B cell (primary cell): ENCODE measurements around the gene ATXN7. TPM values are rescaled to one million over a fixed set of nuclear protein-coding genes. Genes with fewer than 3 reads are reported as not detected.
A peak's percentile ranks its signal among the peaks of the same experiment; 100 is the strongest.

Source experiments
- ATAC-seq: fragments of 200-7000 bp; cut with Tn5 transposase; one replicate; pipeline ENCODE4 v1.10.0; 2021; ENCODE audit warnings: low read depth, mild to moderate bottlenecking, moderate number of reproducible peaks, moderate library complexity
- CTCF ChIA-PET: fragments of 350-600 bp; sonication (Branson Sonifier 250); formaldehyde crosslinking; loops from one replicate; lab custom pipeline; 2021; ENCODE audit warnings: antibody characterized with exemption, inconsistent platforms; lab: Charles Lee
- POLR2A ChIA-PET: fragments of 350-600 bp; sonication (Branson Sonifier 250); formaldehyde crosslinking; loops from one replicate; lab custom pipeline; 2021; ENCODE audit warnings: antibody characterized with exemption; lab: Charles Lee
- DNase-seq: peaks from one replicate; pipeline ENCODE4 v3.0.0; 2013
- H2AFZ ChIP-seq: 2 replicates; pipeline ENCODE4 v1.6.1; 2012; ENCODE audit warnings: mild to moderate bottlenecking, low read depth, low read length; ENCODE audit not compliant: insufficient read depth, poor library complexity, severe bottlenecking
- H3K27ac ChIP-seq, 2 donors: 1 replicate in 1 of 2; 2 replicates in 1 of 2; pipeline ENCODE4 v1.5.1; 2012 to 2013; ENCODE audit warnings: low read length in 2 of 2, mild to moderate bottlenecking in 2 of 2, moderate library complexity in 1 of 2
- H3K27me3 ChIP-seq, 4 experiments: fragments of 200-600 bp in 1 of 4; sonication (generic) in 1 of 4; replicated peaks in 1 of 4; 1 replicate in 2 of 4; 2 replicates in 2 of 4; pipeline versions ENCODE4 v1.6.1 to v1.7.0; 2013 to 2016; ENCODE audit warnings: low read length in 3 of 4, mild to moderate bottlenecking in 2 of 4, mixed read lengths in 1 of 4, moderate library complexity in 1 of 4; ENCODE audit not compliant: insufficient read depth in 4 of 4, control insufficient read depth in 3 of 4; ENCODE audit errors: control extremely low read depth in 1 of 4
- H3K36me3 ChIP-seq, 2 experiments: replicated peaks in 1 of 2; 1 replicate in 1 of 2; 2 replicates in 1 of 2; pipeline versions ENCODE4 v1.6.1 to v1.7.1; 2013; ENCODE audit warnings: low read length in 1 of 2; ENCODE audit not compliant: insufficient read depth in 2 of 2, control insufficient read depth in 1 of 2; ENCODE audit errors: control extremely low read depth in 1 of 2, extremely low read depth in 1 of 2
- H3K4me1 ChIP-seq, 2 donors: fragments of 200-600 bp in 1 of 2; sonication (generic) in 1 of 2; 1 replicate in 1 of 2; 2 replicates in 1 of 2; pipeline versions ENCODE4 v1.5.1 to v1.6.1; 2013 to 2017; ENCODE audit warnings: low read length in 2 of 2; ENCODE audit not compliant: control insufficient read depth in 2 of 2, insufficient read depth in 2 of 2
- H3K4me2 ChIP-seq: replicated peaks from 2 replicates; pipeline ENCODE3; 2012; ENCODE audit warnings: mild to moderate bottlenecking, low read depth, low read length; ENCODE audit not compliant: poor library complexity, severe bottlenecking
- H3K4me3 ChIP-seq, 5 experiments: fragments of 200-600 bp in 1 of 5; sonication (generic) in 1 of 5; 1 replicate in 3 of 5; 2 replicates in 2 of 5; pipeline versions ENCODE4 v1.5.1 to v1.7.0; 2011 to 2016; ENCODE audit warnings: low read length in 4 of 5, mild to moderate bottlenecking in 4 of 5, low read depth in 2 of 5, control low read depth in 1 of 5, moderate library complexity in 1 of 5; ENCODE audit not compliant: insufficient read depth in 1 of 5; ENCODE audit errors: control extremely low read depth in 1 of 5, extremely low read depth in 1 of 5
- H3K79me2 ChIP-seq: fragments of 200-600 bp; sonication (generic); one replicate; pipeline ENCODE4 v1.6.0; 2016; ENCODE audit warnings: low read length; ENCODE audit not compliant: control insufficient read depth, insufficient read depth
- H3K9ac ChIP-seq: fragments of 200-600 bp; sonication (generic); 2 replicates; pipeline ENCODE4 v1.6.1; 2017; ENCODE audit warnings: mild to moderate bottlenecking, low read length, moderate library complexity
- H3K9me3 ChIP-seq, 3 donors: one replicate each; pipeline versions ENCODE4 v1.6.1 to v1.7.1; 2013; ENCODE audit warnings: low read length in 2 of 3; ENCODE audit not compliant: control insufficient read depth in 2 of 3, insufficient read depth in 1 of 3; ENCODE audit errors: control extremely low read depth in 1 of 3
- H4K20me1 ChIP-seq: 2 replicates; pipeline ENCODE4 v1.6.0; 2012; ENCODE audit warnings: mild to moderate bottlenecking, low read length; ENCODE audit not compliant: insufficient read depth, control insufficient read depth, poor library complexity, severe bottlenecking
- H3K27ac Mint-ChIP-seq: one replicate; pipeline ENCODE4 v1.8.0; 2021; ENCODE audit warnings: mixed read lengths
- H3K27me3 Mint-ChIP-seq: one replicate; pipeline ENCODE4 v1.8.0; 2021; ENCODE audit warnings: mixed read lengths
- H3K4me1 Mint-ChIP-seq: one replicate; pipeline ENCODE4 v1.8.0; 2021; ENCODE audit warnings: mixed read lengths
- H3K4me3 Mint-ChIP-seq: one replicate; pipeline ENCODE4 v1.8.0; 2021; ENCODE audit warnings: mixed read lengths
- H3K9me3 Mint-ChIP-seq: one replicate; pipeline ENCODE4 v1.8.0; 2022; ENCODE audit warnings: mixed read lengths; ENCODE audit not compliant: insufficient read depth
- CTCF ChIP-seq: fragments of 200-600 bp; IDR thresholded peaks from one replicate; pipeline ENCODE4 v1.8.0; 2022; ENCODE audit warnings: antibody characterized with exemption, mild to moderate bottlenecking
- EZH2 ChIP-seq: IDR thresholded peaks from 2 replicates; pipeline ENCODE4 v1.6.1; 2012; ENCODE audit warnings: borderline replicate concordance, low read depth, mild to moderate bottlenecking, moderate library complexity, low read length; ENCODE audit not compliant: insufficient read depth, poor library complexity, severe bottlenecking
- WGBS: methylation state at CpG from one replicate; pipeline ENCODE4 v1.1.5; 2013; ENCODE audit warnings: missing lambda C conversion rate; ENCODE audit not compliant: insufficient coverage; 5-methylcytosine and 5-hydroxymethylcytosine counted together
- intact Hi-C: fragments of 100-400 bp; cut with micrococcal nuclease; formaldehyde crosslinking; loops from one replicate; pipeline ENCODE4 v1.10.0; 2022
- polyA plus RNA-seq: library from polyadenylated mRNA; depleted of rRNA; stranded (reverse); fragments of >200 nt; gene quantifications from 2 replicates; pipeline ENCODE4 v1.2.3, GENCODE V29; 2012
- total RNA-seq, 2 donors: library from RNA; stranded (reverse); fragments of 120-200 nt in 1 of 2; gene quantifications; 1 replicate in 1 of 2; 2 replicates in 1 of 2; pipeline versions ENCODE4 v1.2.3 to v1.2.4, GENCODE V29; 2013 to 2022

ATXN7 gene
- total and polyA plus RNA-seq, 2 donors (not counting 1 experiment from before 2014, with no cell fraction given), result 18.1 to 74.3 TPM

GRCh38 chr3:64016941-64017620, 153.4 kb downstream of the ATXN7 start:
- POLR2A ChIA-PET, result no interaction called here
- DNase-seq (no peak), ATAC-seq (no peak)
- TF ChIP-seq EZH2, result no peak
- H3K4me3 ChIP-seq, result no peak overlapping the region
- CTCF ChIA-PET, result no interaction called here
- no peak overlapping the region for H3K4me3 Mint-ChIP-seq
- H3K4me1 ChIP-seq, result peaks cover 4% of the 10 kb centered on the region in 2 donors
- H4K20me1 ChIP-seq, result no peaks in the 10 kb centered on the region
- H3K4me2 ChIP-seq, result no peak overlapping the region
- peak overlapping the region; percentile 7 for H3K27ac Mint-ChIP-seq
- no peak overlapping the region for H3K9ac ChIP-seq
- H3K4me1 Mint-ChIP-seq, result peaks cover 12% of the 10 kb centered on the region
- H3K9me3 ChIP-seq, result no peaks in the 10 kb centered on the region
- H2AFZ ChIP-seq, result no peak overlapping the region
- peaks cover 9 to 71% of the 10 kb centered on the region in 2 experiments for H3K36me3 ChIP-seq
- H3K27me3 Mint-ChIP-seq, result no peaks in the 10 kb centered on the region
- H3K9me3 Mint-ChIP-seq, result no peaks in the 10 kb centered on the region
- no peaks in the 10 kb centered on the region for H3K27me3 ChIP-seq
- WGBS, result no CpG with 5 or more reads among the region's 3 CpGs
- H3K27ac ChIP-seq, result no peak overlapping the region
- peaks cover 10% of the 10 kb centered on the region for H3K79me2 ChIP-seq
- intact Hi-C loops, result no loop called here

- H4K20me1 ChIP-seq, result no peaks in the 10 kb centered on the region
- peaks cover 15 to 18% of the 10 kb centered on the region in 2 donors for H3K4me1 ChIP-seq
- no peak overlapping the region for H3K9ac ChIP-seq
- Mint-ChIP-seq H3K27ac (no peak overlapping the region), H3K9me3 (no peaks in the 10 kb centered on the region), H3K4me1 (peaks cover 27% of the 10 kb centered on the region), H3K27me3 (no peaks in the 10 kb centered on the region), H3K4me3 (no peak overlapping the region)
- TF ChIP-seq EZH2 (no peak), CTCF (no peak)
- intact Hi-C loops, result no loop called here
- no peaks in the 10 kb centered on the region for H3K9me3 ChIP-seq
- no peak overlapping the region for H3K4me2 ChIP-seq
- H2AFZ ChIP-seq, result no peak overlapping the region
- ChIA-PET CTCF (interaction anchor here (0.8 kb wide), 1 partner anchor 57 kb away, joined by 3 read pairs; no protein-coding TSS in a partner anchor), POLR2A (no interaction called here)
- peaks cover 25% of the 10 kb centered on the region for H3K79me2 ChIP-seq
- ATAC-seq (no peak), DNase-seq (no peak)
- WGBS, result 100% methylated on average over 2 of the region's 3 CpGs
- peaks cover 6 to 51% of the 10 kb centered on the region in 2 experiments for H3K36me3 ChIP-seq
- H3K4me3 ChIP-seq, result no peak overlapping the region
- H3K27me3 ChIP-seq, result no peaks in the 10 kb centered on the region
- H3K27ac ChIP-seq, result peak overlapping the region in 1 of 2 donors; percentile 41
Observed at GRCh38 chr3:64019271-64019670, 155.6 kb downstream of the ATXN7 start.
